ENCODE results near the gene CYP2W1. TPM values are rescaled to one million over a fixed set of nuclear protein-coding genes. Genes with fewer than 3 reads are reported as not detected.

Gene CYP2W1
- total and polyA plus RNA-seq, 2 donors (not counting 3 experiments of a cell fraction or from before 2014, with no cell fraction given): not detected

- H3K9me3 ChIP-seq (replicated peaks; ENCODE audit: control insufficient read depth, insufficient read depth, low read length): no peaks in the 10 kb centered on the region
- FAIRE-seq (no peak), DNase-seq (ENCODE audit: low read depth, low spot score) (no peak)
- POLR2A ChIA-PET: no interaction called here
- no peak overlapping the region for H3K9ac ChIP-seq (replicated peaks; ENCODE audit: extremely low read depth, insufficient read depth, low read length)
- dilution Hi-C loops (cut with MboI; ENCODE audit: extremely low pct_ligation_motif_present, low sequenced_read_pairs) (no loop called here), intact Hi-C loops (cut with micrococcal nuclease) (no loop called here)
- CTCF ChIA-PET: interaction anchor here (0.9 to 1.5 kb wide), 2 partner anchors 11 to 84 kb away, joined by 5 read pairs; no protein-coding TSS in a partner anchor
- no peaks in the 10 kb centered on the region for H3K27me3 ChIP-seq (ENCODE audit: control insufficient read depth in 2 of 2, insufficient read depth in 2 of 2, low read length in 2 of 2)
- no TSS peak for BruUV-seq (replicated peaks)
- H3K9me1 ChIP-seq (replicated peaks; ENCODE audit: control insufficient read depth, extremely low read depth, insufficient read depth, low read length): no peaks in the 10 kb centered on the region
- no peaks in the 10 kb centered on the region for H3K79me2 ChIP-seq (ENCODE audit: control insufficient read depth, insufficient read depth, low read length)
- no peaks in the 10 kb centered on the region for H3K4me1 ChIP-seq (ENCODE audit: control insufficient read depth, extremely low read depth, insufficient read depth, low read length)
- no peak overlapping the region for H3K4me3 ChIP-seq (replicated peaks in 1 of 3; ENCODE audit: insufficient read depth in 1 of 3, low read depth in 1 of 3, low read length in 3 of 3)
- H2AFZ ChIP-seq (ENCODE audit: low read depth, low read length): no peak overlapping the region
- H3K4me2 ChIP-seq (ENCODE audit: insufficient read depth, low read length): no peak overlapping the region
- H3K27ac ChIP-seq (ENCODE audit: insufficient read depth, low read depth, low read length): no peak overlapping the region
- TF ChIP-seq MYC (IDR thresholded peaks at IDR 0.05; ENCODE audit: low read depth, low read length) (no peak), JUN (IDR thresholded peaks at IDR 0.05; ENCODE audit: borderline replicate concordance, insufficient read depth, insufficient read length, low read depth) (no peak)
- H3K36me3 ChIP-seq (ENCODE audit: control insufficient read depth in 2 of 2, extremely low read depth in 1 of 2, insufficient read depth in 2 of 2, low read length in 2 of 2): no peaks in the 10 kb centered on the region
- H4K20me1 ChIP-seq (replicated peaks; ENCODE audit: control insufficient read depth, extremely low read depth, insufficient read depth, low read length): no peaks in the 10 kb centered on the region
Measured at GRCh38 chr7:981793-982510, 1.0 kb upstream of the CYP2W1 start.

GRCh38 chr7:982511-983003 is 424 bp upstream of the CYP2W1 start:
- CTCF ChIA-PET: interaction anchor here (0.6 to 1.5 kb wide), 4 partner anchors 10 to 86 kb away, joined by 3 to 5 read pairs (median 4); no protein-coding TSS in a partner anchor
- dilution Hi-C loops (cut with MboI; ENCODE audit: extremely low pct_ligation_motif_present, low sequenced_read_pairs): no loop called here
- POLR2A ChIA-PET: interaction anchor here (0.6 kb wide), 1 partner anchor 13 kb away, joined by 4 read pairs; no protein-coding TSS in a partner anchor
- Histone ChIP-seq H3K9ac (replicated peaks; ENCODE audit: extremely low read depth, insufficient read depth, low read length) (no peak overlapping the region), H3K36me3 (ENCODE audit: control insufficient read depth in 2 of 2, extremely low read depth in 1 of 2, insufficient read depth in 2 of 2, low read length in 2 of 2) (no peaks in the 10 kb centered on the region), H3K4me2 (ENCODE audit: insufficient read depth, low read length) (no peak overlapping the region), H4K20me1 (replicated peaks; ENCODE audit: control insufficient read depth, extremely low read depth, insufficient read depth, low read length) (no peaks in the 10 kb centered on the region), H3K9me1 (replicated peaks; ENCODE audit: control insufficient read depth, extremely low read depth, insufficient read depth, low read length) (no peaks in the 10 kb centered on the region), H3K4me1 (ENCODE audit: control insufficient read depth, extremely low read depth, insufficient read depth, low read length) (no peaks in the 10 kb centered on the region), H3K79me2 (ENCODE audit: control insufficient read depth, insufficient read depth, low read length) (no peaks in the 10 kb centered on the region), H3K27me3 (ENCODE audit: control insufficient read depth in 2 of 2, insufficient read depth in 2 of 2, low read length in 2 of 2) (no peaks in the 10 kb centered on the region), H3K4me3 (replicated peaks in 1 of 3; ENCODE audit: insufficient read depth in 1 of 3, low read depth in 1 of 3, low read length in 3 of 3) (no peak overlapping the region), H3K9me3 (replicated peaks; ENCODE audit: control insufficient read depth, insufficient read depth, low read length) (no peaks in the 10 kb centered on the region), H2AFZ (ENCODE audit: low read depth, low read length) (no peak overlapping the region), H3K27ac (ENCODE audit: insufficient read depth, low read depth, low read length) (no peak overlapping the region)
- intact Hi-C loops (cut with micrococcal nuclease): no loop called here
- DNase-seq (ENCODE audit: low read depth, low spot score) (no peak), FAIRE-seq (no peak)
- no peak for TF ChIP-seq GATA2 (IDR thresholded peaks at IDR 0.05; ENCODE audit: insufficient read depth, insufficient read length, low read depth, low read length)
- TF ChIP-seq MAX (IDR thresholded peaks at IDR 0.05; ENCODE audit: insufficient read depth, insufficient read length): no peak
- TF ChIP-seq MYC (IDR thresholded peaks at IDR 0.05; ENCODE audit: low read depth, low read length): no peak
- no peak for TF ChIP-seq EZH2 (IDR thresholded peaks at IDR 0.05; ENCODE audit: borderline replicate concordance, low read depth, low read length, severe bottlenecking)
- no peak for TF ChIP-seq FOS (IDR thresholded peaks at IDR 0.05; ENCODE audit: borderline replicate concordance, insufficient read depth, low read length)
- no peak for TF ChIP-seq CTCF (IDR thresholded peaks at IDR 0.05; ENCODE audit: extremely low read depth in 1 of 2, insufficient read depth in 1 of 2, low read depth in 1 of 2, low read length in 2 of 2)
- TF ChIP-seq POLR2AphosphoS5 (IDR thresholded peaks at IDR 0.05; ENCODE audit: insufficient read depth, low read depth, low read length): no peak
- TF ChIP-seq JUN (IDR thresholded peaks at IDR 0.05; ENCODE audit: borderline replicate concordance, insufficient read depth, insufficient read length, low read depth): no peak
- TF ChIP-seq POLR2A (IDR thresholded peaks at IDR 0.05; ENCODE audit: low read depth, low read length): no peak
- BruUV-seq (replicated peaks): no TSS peak

Data from endothelial cell of umbilical vein (primary cell).